Measurements from ENCODE around the gene INHBA.

DNA sequence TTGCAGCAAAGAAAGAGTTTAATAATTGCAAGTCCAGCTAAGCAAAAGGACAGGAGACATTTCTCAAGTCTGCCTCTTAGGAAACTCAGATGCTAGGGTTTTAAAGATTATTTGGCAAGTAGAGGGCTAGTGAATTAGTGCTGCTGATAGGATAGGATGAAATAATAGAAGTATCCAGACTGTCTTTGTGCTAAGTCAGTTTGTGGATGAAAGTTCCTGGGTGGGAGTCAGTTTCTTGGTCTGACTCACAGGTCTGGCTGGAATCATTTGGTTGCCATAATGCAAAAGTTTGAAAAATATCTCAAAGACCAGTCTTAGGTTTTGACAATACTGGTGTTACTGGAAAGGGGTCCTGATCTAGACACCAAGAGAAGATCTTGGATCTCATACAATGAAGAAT is 42.6 kb upstream of the INHBA start:
- TF ChIP-seq CTCF (IDR thresholded peaks at IDR 0.05) (no peak), POLR2A (IDR thresholded peaks at IDR 0.05) (no peak)
